Stimulated activated CD8-positive, alpha-beta memory T cell treated with anti-CD3 and anti-CD28 coated beads, Interleukin-2, amount 100 ng/mL, for 1 hour (primary cell): ENCODE data around the gene GPR119.
"Not testable (repeated sequence)": the region's sequence is repeated elsewhere in the genome, so short reads cannot be mapped to it uniquely, and the experiment has no call there.

Experiments
- DNase-seq, 2 donors: peaks; one replicate each; pipeline ENCODE4 v3.0.0-alpha.2; 2020; ENCODE audit warnings: low read depth in 2 of 2

The GPR119 gene

DNA sequence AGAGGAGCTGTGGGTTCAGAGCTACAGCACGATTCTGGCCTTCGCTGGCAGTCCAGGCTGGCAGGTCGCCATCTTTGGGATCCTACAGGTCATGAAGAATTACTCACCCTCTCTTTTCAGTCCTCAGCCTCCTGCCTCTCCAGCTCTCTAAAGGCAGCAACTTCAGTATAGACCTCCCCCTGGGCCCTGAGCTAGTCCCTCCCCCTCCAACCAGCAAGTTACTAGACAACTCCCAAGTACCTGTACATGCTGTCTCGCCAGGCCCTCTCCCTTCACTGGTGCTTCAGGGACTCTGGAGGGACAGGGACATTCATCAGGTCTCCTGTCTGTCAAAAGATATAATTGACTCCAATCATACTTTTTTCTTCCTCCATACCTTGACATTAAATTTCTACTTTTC, at the start of gene GPR119:
TSS of gene GPR119 (minus strand) at position 155 of the 400 bp plus-strand sequence. CDS start 227 bp downstream, outside the sequence.
- no peak for DNase-seq

- DNase-seq = not testable (repeated sequence)
These were observed 43.8 kb upstream of the GPR119 start for GRCh38 chrX:130429236-130429635.

GRCh38 chrX:130426531-130426930, 41.1 kb upstream of the GPR119 start:
- no peak for DNase-seq

DNA sequence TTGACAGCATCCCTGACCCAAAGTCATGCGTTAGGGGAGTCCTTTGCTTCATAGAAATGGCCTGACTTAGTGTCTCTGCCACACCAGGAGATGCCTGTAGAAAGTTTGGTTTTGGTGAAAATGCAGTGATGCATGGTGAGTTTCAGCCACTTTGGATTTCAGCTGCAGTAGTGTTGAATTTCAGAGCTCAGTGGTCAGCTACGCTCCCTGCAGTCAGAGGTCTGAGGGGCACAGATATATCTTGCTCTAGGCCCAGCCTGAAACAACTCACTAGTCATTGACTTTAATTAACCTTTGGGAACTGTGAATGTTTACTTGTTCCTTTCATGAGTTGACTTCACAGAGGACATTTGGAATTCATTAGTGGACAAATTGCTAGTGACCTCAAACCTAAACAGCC, 33.8 kb upstream of the GPR119 start:
- DNase-seq = no peak

GRCh38 chrX:130418740-130419139, 33.3 kb upstream of the GPR119 start:
- no peak for DNase-seq

DNA sequence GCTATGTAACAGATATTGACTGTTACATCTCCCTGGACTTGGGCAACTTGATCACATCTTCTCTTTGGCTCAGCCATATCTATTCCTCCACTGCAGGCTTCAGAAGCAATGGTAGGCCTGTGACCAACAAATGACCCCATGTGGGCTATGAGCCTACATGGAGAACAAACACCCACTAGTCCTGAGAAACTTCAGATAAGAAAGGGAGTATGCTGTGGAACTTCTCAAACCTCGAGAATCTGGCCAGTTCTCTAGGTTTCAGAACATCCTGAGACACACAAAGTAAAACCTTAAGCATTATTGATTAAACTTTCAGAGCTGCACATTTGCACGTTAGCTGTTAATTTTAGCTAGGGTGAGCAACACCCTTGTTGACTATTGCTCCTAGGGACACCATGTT, 32.6 kb upstream of the GPR119 start:
- no peak for DNase-seq

DNA sequence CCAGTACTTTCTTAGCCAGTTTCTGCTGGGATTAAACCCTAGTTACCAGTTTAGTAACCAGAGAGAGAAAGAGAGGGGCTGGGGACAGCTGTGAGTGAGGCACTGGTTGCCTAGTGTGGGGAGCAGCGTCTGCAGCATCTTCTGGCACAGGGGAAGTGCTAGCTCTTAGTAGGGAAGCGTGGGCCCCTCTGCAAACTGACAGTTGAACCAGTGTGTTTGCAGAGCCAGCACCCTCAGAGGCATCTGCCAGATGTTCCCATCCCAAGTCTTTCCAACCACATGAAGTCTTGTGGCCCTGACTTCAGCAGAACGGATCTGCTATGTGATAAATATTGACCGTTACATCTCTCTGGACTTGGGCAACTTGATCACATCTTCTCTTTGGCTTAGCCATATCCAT, 31.3 kb upstream of the GPR119 start:
- DNase-seq = no peak

DNA sequence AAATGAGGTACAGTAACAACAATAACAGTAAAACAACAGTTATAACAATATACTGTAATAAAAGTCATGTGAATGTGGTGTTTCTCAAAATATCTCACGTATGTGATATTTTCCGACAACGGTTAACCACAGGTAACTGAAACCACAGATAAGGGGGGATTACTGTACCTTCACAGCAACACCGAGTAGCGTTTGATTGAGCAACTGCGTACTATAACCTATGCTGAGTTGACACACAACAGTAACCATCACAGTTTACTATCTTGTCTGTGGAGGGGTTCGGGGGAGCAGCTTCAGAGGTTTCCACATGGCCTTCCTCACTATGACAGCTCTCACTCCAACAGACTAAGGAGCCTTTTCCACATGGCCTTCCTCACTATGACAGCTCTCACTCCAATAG, 29.7 kb upstream of the GPR119 start:
- no peak for DNase-seq

DNA sequence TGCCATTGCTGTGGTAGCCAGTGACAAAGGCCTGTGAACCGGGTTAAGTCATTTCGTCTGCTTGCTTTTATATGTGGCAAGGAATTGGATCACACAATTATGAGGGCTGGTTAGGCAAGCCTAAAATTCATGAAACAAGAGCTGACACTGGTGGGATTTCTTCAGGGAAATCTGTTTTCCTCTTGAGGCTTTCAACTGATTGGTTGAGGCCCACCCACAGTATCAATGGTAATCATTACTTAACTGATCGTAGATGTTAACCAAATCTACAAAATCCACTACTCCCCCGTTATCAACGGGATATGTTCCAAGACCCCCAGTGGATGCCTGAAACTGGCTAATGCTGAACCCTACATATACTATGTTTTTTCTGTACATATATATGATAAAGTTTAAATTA, 29.3 kb upstream of the GPR119 start:
- DNase-seq = no peak

DNA sequence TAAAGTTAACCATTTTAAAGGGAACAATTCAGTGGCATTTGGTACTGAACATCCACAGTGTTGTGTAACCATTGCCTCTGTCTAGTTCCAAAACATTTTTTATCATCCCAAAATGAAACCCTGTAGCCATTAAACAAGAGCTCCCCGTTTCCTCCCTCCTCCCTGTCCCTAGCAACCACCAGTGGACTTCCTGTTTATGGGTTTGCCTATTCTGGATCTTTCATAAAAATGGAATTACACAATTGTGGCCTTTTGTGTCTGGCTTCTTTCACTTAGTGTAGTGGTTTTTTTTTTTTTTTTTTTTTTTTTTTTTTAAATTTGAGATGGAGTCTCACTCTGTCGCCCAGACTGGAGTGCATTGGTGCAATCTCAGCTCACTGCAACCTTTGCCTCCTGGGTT, 27.9 kb upstream of the GPR119 start:
- DNase-seq = no peak

- DNase-seq = no peak
These were observed 16.8 kb upstream of the GPR119 start for GRCh38 chrX:130402208-130402684.

- DNase-seq = peak; percentile 34 to 36
These were observed 16.1 kb upstream of the GPR119 start, which contains the start of gene RBMX2 for GRCh38 chrX:130401415-130402207. Gene RBMX2, plus strand, starts transcription at chrX:130401987. Its CDS starts 46 bp downstream, at chrX:130402033.

DNA sequence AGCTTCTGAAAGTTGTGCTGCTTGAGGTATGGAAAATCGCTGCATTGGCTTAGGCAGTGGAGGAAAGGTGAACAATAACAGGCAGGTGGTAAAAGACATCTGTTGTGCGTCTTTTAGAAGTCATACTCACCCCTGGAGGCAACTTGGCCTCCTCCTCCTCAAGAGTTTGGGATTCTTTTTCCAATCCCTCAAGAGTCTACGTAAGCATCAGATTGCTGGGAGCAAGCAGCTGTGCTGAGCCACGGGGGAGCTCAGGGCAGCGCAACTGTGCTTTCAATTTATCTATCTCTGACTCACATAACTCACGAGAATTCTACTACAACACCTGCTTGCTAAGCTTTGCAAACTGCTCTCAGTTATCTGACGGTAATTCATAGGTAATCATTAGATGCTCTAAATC, 9.9 kb upstream of the GPR119 start:
- DNase-seq = no peak

DNA sequence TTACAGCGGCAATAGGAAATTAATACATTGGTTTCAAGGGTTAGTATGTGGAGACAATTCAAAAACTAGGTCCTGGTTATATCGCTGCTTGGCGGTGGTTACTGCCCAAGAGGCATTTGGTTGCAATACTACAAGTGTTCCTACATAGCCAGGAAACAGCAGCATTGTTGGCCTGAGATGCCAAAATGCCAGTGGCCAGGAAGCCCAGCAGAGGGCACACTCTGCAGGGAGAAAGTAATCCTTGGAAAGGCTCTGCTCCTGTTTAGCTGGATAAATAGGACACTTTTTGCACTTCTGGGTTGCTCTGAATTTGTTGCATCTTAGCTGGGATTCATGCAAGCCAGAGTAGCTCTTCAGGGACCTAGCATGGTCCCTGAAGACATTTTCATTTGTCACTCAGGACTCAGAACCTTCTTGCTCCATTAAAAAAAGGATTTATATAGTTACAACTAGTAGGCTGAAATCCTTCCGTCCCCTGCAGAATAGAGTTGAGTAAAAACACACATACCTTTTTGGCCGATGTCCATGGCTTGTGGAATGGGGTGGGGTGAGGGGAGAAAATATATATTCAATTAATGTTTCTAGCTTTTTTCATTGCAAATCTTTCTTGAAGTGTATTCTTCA, 8.1 kb upstream of the GPR119 start:
- DNase-seq = no peak

DNA sequence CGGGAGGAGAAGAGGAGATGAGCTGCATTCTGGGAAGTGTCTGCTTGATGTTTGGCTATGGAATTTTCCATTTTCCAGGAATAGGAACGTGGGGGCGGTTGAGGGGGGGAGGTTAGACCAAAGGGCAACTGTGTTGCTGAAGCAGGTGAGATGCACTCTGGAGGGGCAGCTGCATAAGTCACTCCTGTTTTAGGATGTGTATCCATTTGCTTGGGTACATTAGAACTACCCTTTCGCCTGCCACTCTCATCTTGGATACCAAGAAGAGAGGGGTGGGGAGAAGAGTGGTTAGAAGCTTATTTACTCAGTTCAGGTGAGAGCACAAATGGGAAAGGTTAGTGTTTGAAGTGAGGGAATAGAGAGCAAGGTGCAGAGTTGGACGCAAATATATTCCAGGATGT, 934 bp upstream of the GPR119 start:
- DNase-seq = no peak

- DNase-seq = no peak
These were observed 7.3 kb downstream of the GPR119 start for GRCh38 chrX:130378024-130378669.

DNA sequence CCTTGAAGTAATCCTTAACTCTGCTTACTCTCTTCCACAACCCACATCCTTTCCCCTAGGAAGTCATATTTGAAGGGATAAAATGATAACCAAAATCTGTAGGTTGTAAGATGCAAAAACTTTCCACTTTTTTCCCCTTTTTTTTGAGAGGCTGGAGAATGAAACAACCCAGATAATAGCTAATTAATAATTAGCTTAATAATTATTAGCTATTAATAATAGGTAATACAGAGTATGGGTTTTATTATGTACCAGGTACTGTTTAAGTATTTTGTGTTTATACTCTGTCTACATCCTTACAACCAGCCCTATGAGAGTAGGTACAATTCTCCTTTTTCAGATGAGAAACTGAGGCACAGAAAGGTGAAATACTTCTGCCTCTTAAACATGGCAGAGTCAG, 9.4 kb downstream of the GPR119 start:
- DNase-seq = no peak

GRCh38 chrX:130352050-130352449, 33.4 kb downstream of the GPR119 start:
- DNase-seq = not testable (repeated sequence)

- no peak for DNase-seq
These were observed 33.9 kb downstream of the GPR119 start for GRCh38 chrX:130351567-130351966.

GRCh38 chrX:130347321-130347720, 38.2 kb downstream of the GPR119 start:
- DNase-seq = no peak

DNA sequence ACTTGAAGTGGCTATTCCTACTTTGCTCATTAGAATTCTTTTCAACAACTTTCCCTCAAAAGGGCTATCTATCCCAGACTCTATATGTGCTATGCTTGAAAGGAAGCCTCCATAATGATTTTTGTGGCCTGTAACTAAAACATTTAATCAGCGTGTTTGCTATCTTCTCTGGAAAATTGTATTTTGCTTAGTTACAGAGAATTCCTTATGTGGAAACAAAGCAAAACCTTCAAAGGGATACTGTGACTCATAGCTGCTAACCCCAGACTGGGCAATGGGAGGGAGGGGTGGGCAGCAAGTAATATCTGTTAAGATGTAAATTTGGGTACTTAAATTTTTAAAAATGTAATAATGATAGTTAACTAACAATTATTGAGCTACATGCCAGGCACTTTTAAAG, 42.1 kb downstream of the GPR119 start:
- DNase-seq = no peak

DNA sequence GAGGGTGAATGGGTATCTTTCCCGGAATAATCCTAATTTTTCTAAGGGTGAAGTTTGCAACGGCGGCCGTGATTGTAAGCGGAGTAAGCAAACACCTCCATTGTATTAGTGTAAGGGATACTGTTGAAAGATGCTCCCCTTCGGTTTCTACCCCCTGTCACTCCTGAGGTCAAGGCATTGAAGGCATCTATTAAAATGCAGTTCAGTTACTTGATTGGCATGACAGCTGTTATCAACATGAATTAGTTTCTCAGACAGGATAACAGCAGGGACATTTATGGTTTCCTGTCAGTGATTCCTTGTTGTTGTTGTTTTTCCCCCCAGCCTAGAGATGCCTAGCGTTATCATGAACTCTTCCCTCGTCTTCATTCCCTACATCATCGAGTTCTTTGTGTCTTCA, 45.2 kb downstream of the GPR119 start:
- DNase-seq = no peak
